GM21515 (cell line): ENCODE measurements around the gene PML.

ENCODE experiments used
- ATAC-seq: cut with Tn5 transposase; IDR thresholded peaks from one replicate; pipeline ENCODE4 v1.9.1; 2021; ENCODE audit not compliant: unreplicated experiment

Gene PML

GRCh38 chr15:73994413-73994883 lies at the start of gene PML:
TSS of gene PML (plus strand) at chr15:73994716. CDS start at chr15:73994813, 97 bp downstream.
- peak; percentile 68 for ATAC-seq

- ATAC-seq: no peak
Observed at GRCh38 chr15:73945130-73945508, 49.4 kb upstream of the PML start.

- no peak for ATAC-seq
Observed at GRCh38 chr15:73946046-73946721, 48.3 kb upstream of the PML start.

DNA sequence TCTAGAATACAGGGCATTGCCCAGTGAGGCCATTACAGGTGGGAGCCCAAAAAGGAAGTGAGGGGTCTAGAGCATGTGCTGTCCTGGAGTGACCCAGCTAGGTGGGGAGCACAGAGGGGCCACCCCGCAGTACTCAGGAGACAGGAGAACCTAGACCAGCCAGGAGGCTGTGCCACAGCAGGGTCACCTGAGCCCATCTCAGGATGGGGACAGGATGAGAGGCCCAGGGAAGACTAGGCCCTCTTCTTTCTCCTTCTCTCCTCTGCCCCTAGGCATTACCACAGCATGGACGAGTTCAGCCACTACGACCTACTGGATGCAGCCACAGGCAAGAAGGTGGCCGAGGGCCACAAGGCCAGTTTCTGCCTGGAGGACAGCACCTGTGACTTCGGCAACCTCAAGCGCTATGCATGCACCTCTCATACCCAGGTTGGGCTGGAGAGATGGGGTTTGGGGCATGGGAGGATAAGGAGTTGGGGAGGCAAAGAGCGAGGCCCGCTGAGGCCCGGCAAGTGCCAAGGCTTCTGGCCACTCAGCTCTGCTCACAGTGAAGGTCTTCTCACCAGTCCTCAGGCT lies 47.6 kb upstream of the PML start:
- ATAC-seq: no peak

DNA sequence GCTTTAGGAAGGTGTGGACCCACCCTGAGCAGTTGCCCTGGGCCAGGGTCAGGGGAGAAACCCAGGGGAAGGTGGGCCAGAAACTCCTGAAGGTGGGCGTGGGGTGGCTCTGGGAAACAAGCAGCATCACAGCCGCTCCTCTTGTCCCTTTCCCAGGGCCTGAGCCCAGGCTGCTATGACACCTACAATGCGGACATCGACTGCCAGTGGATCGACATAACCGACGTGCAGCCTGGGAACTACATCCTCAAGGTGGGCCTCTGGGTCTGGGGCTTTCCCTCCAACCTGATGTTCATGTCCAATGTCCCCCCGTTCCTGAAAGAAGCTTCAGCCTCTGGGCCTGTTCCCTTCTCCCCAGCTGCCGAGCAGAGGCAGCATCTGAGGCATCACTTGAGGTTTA lies 46.9 kb upstream of the PML start:
- no peak for ATAC-seq

DNA sequence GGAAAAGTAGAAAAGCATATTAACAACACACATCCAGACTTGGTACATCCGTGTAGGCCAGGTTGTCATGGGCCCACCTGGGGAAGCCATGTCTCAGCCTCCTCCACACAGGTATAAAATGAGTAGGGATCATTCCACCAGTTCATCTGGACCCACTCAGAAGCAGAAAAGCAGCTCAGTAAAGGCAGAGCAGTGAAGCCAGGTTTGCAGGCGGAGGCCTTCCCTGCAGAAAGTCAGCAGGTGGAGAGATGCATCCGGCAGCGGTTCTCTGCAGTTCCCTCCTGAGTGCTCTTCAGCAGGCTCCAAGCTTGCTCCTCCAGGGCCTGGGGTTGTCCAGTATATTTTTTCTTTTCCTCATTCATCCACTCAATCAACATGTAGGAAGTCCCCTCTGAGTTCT lies 46.1 kb upstream of the PML start:
- ATAC-seq: no peak

DNA sequence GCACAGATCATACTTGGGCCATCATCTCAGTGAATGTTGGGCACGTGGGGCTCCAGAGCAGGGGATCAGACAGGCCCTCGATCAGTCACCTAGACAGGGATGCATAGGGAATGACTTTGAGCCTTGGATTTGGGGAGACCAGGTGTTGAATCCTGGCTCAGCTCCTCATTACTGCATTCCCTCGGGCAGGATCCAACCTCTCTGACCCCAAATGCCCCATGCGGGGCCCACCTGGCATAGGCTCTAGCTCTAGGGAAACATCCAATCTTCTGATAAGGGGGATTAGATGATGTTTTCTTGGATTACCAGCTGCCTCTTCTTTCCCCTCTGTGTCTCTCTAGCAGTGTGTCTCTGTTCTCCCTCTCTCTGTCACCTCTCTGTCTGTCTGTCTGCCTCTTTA lies 45.5 kb upstream of the PML start:
- no peak for ATAC-seq

- no peak for ATAC-seq
Observed at GRCh38 chr15:73949496-73949895, 45.0 kb upstream of the PML start.

DNA sequence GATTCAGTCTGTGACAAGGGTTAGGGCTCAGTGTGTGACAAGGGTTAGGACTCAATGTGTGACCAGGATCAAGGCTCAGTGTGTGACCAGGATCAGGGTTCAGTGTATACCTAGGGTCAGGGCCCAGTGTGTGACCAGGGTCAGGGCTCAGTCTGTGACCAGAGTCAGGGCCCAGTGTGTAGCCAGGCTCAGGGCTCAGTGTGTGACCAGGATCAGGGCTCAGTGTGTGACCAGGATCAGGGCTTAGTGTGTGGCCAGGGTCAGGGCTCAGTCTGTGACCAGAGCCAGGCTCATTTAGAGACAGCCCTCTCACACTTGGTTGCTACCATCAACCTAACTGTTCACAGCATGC lies 44.1 kb upstream of the PML start:
- ATAC-seq: no peak

DNA sequence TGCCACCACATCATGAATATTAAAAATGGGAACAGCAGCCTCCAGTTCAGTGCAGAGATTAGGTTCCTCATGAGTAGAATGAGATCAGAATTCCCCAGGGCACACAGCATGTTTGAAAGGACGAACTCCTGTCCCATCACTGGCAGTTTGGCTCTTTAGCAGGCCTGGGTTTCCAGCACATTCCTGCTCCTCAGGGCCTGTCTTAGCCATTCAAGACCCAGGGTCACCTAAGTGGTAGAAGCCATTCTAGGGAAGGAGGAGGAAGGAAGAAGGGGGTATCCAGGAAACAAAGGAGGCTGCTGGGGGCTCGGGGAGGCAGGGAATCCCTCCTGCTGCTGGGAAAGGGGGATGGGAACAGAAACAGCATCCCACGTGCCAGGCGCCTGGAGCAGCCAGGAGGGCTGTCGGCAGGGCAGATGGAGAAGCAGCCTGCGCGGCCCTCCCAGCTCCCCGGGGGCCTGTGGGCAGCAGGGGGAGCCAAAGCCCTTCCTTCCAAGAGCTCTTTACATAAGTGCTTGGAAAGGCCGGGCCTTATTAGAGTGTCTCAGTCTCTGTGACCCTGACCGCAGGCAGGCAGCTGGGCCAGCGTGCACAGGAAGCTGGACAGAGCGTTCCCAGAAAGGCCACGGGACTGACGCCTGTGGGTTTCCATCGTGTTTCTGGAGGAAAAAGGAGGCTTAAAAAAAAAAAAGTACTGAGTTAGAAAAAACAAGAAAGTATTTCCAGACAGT lies 43.5 kb upstream of the PML start:
- no peak for ATAC-seq

GRCh38 chr15:73951601-73952000 lies 42.9 kb upstream of the PML start:
- no peak for ATAC-seq

DNA sequence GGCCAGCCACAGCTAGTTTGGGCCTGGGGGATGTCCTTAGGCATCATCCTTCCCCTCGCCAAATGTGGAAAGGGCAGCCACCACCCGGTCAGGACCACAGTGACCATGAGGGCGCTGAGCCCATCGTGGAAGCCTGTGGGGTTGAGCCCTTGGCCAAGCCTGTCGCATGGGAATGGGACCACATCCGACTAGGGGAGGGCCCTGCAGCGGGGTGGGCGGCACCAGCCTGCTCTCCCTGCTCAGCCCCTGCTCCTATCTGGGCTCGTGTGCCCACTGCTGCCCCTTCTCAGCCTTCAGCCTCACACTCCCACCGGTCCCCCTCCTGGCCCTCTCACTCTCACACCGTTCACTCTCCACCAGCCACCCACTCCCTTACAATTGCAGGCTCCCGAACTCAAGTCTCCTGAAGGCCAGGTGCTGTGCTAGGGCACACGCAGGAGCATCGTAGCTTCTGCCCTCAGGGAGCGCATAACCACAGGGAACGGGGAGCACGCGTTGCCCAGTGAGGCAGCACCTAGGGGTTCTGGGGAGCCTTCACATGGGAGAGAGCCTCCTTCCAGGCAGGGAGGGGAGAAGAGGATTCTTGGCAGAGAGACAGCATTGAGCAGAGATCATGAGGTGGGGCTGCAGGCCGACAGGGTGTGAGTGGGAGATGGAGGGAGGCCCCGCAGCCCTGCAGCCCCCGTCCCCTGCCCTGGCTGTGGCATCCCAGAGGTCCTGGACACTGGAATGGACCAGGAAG lies 42.2 kb upstream of the PML start:
- ATAC-seq: no peak

DNA sequence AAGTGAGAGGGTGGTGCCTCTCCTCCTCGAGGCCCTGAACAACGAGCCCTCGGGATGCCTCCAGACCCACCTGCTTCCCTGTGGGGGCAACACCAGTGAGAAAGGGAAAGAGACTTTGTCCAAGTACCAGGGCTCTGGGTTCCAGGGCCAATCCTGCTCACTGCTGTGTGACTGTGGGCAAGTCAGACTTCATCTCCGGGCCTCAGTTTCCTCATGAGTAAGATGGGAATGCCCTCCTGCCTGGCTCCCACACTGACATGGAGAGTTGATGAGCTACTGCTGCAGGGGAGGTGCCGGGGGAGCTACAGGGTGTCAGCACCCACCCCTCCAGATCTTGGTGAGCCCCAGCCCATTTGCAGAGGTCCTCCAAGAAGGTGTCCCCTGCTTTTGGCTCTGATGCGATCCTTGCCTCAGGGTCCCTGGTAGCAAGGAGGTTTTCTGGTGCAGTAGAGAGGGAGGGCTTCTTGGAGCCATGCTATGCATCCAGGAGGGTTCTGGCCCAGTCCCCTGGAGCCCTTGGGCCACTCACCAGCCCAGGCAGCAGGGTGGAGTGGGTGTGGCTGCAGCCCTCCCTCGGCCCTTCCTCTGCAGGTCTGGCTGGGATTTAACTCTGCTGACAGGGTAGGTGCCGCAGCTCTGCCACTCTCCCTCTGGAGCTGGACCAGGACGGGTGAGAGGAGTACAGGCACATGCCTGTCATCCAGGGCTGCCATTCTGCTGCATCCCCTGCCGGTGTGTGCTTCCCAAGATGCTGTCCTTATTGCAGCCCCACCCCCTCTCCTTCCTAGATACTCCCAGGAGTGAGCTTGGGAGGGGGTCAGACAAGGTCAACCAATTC lies 41.4 kb upstream of the PML start:
- ATAC-seq: no peak

DNA sequence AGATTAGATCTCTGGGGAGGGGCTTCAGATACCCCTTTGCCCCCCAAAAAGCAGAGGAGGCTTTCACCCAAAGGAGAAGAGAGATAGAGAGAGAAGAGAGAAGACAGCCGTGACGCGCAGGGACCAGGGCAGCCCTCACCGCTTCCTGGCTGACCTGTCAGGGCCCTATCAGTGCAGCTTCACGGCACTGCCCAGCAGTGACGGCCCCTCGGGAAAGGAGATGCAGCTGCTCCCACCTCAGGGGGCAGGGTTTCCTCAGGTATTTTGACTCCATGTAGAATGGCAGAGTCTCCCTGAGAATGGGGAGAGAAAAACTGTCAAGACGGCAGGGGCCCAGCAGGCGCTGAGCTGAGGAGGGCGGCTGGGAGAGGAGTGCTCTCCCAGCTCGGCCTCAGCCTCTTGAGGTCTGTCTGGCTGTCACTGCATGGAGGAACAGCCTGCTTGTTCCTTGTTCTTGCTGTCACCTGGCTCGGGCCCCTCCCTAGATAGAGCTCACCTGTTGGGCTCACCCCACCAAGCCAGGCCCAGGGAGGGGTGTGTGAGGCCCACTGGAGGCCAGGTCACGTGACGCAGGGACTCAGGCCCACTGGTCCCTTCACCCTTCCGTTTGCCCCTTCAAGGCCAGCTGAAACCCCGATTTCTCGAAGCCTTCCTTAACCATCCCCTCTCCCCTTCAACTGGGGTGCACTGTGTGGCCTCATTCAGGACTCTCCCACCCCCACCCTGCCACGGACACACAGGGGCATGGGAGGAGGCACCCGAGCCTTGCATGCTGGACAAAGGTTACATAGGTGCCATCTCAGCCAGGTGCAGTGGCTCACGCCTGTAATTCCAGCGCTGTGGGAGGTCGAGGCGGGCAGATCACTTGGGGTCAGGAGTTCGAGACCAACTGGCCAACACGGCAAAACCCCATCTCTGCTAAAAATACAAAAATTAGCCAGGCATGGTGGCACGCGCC lies 40.0 kb upstream of the PML start:
- no peak for ATAC-seq

DNA sequence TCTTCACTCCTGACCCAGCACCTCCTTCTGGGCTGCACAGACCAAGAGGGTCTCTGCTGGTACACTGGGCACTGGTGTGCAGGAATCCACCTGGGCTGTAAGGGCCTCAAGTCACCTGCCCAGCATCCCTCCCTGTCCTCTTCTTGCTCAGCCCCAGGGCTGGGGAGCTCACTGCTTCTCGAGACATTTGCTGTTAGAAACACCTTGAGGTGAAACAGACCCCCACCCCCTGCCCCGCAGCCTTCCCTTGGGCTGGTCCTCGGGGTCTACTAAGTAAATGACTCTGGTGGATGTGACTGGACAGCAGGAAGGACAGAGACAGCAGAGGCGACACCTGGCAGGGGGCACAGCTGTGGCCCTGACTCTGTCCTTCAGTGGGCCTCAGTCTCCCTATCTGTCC lies 39.2 kb upstream of the PML start:
- ATAC-seq: no peak

DNA sequence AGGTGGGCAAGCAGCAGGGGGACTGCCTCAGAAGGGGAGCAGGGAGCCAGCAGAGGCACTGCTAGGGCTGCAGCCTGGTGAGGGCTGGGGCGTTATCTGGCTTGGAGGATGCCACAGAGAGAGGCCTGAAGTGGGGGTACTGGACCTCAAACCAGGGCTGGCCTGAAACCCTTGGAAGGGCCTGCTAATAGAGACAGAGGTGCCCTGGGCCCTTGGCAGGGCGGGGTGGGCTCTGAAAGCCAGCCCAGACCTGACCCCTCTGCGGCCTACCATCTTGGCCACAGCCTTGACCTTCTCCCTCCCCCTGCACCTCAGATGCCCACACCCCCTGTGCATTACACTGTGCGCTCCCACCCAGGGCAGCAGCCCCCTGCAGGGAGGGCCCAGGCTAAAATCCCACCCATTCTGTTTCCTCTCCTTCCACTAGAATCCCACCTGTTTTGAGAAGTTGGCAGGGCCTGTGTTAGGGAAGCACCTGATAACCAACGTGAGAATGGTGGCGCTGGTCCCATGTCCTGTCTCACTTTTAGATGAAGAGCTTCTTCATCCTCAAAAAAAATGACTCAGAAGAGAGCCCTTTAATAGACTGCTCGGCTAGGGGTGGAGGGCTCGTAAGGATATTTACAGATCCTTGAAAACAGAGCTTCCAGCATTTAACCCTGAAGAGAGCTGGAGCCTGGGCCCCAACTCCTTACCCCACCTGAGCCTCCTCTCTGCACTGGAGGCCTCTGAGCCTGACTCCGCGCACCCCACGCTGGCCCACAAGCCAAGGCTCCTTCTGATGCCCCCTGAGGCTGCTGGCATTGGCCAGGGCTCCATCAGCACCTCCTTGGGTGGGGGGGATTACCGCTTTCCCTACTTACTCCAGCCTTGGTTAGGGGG lies 38.4 kb upstream of the PML start:
- ATAC-seq: no peak

- ATAC-seq: no peak
Observed at GRCh38 chr15:73956743-73957135, 37.8 kb upstream of the PML start.

- ATAC-seq: no peak
Observed at GRCh38 chr15:73957276-73957675, 37.2 kb upstream of the PML start.

DNA sequence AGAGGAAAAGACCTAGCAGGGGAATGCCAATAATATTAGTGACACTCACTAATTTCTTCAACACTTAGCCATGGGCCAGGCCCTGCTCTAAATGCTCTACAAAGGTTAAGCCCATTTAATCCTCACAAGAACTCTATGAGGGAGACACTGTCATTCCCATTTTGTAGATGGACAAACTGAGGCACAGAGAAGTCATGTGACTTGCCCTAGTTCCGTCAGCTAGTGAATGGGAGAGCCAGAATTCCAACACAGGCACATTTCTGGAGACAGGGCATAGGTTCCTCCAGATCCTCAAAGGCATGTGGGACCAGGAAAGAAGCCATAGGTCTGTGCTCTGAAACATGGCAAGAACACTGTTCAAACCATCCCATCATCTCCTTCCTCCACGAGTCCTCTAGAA lies 36.7 kb upstream of the PML start:
- ATAC-seq: no peak
